HG03460 (cell line): ENCODE data around the gene ZNF428.
"Not testable (repeated sequence)": the region's sequence is repeated elsewhere in the genome, so short reads cannot be mapped to it uniquely, and the experiment has no call there.

Source experiments
- ATAC-seq: cut with Tn5 transposase; IDR thresholded peaks from one replicate; pipeline ENCODE4 v1.9.1; 2021; ENCODE audit not compliant: unreplicated experiment

The ZNF428 gene, protein sequence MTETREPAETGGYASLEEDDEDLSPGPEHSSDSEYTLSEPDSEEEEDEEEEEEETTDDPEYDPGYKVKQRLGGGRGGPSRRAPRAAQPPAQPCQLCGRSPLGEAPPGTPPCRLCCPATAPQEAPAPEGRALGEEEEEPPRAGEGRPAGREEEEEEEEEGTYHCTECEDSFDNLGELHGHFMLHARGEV

DNA sequence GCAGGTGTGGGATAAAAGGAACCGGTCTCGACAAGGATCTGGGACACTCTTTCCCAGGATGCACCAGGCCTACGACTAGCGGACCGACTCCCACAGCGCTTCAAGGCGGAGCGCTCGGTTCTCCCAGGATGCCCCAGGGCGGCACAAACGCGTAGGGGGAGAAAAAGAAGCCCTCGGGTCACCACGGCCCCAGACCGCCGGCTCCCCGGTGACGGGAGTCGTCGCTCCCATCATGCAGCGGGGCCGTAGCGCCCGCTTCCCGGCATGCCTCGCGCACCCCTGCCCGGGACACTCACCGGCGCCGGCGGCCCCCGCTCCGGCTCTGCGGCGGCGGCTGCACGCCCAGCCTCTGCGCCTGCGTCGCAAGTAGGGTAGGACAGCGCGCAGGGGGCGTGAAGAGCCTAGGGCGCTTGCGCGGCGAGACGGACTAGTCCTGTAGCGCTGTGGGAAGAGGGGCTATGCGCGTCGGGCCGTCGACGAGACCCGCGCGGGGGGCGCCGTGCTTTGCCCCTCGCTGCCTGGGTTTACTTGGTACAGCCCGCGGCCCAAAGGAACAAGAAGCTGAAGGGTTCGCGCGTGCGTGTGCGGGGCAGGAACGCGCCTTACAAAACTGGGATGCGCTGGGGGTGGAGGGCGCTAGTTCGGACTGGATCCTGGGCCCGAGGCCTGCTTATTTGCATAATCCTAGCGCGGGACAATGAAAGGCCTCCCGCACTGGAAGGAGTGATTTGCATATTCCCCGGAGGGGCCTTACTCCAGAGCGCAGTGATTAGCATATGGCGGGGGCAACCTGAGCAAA lies at the start of gene ZNF428:
Gene ZNF428, minus strand, starts transcription at position 368 of the 799 bp plus-strand sequence. CDS start 5,325 bp downstream, outside the sequence.
- ATAC-seq, result peak; percentile 72

DNA sequence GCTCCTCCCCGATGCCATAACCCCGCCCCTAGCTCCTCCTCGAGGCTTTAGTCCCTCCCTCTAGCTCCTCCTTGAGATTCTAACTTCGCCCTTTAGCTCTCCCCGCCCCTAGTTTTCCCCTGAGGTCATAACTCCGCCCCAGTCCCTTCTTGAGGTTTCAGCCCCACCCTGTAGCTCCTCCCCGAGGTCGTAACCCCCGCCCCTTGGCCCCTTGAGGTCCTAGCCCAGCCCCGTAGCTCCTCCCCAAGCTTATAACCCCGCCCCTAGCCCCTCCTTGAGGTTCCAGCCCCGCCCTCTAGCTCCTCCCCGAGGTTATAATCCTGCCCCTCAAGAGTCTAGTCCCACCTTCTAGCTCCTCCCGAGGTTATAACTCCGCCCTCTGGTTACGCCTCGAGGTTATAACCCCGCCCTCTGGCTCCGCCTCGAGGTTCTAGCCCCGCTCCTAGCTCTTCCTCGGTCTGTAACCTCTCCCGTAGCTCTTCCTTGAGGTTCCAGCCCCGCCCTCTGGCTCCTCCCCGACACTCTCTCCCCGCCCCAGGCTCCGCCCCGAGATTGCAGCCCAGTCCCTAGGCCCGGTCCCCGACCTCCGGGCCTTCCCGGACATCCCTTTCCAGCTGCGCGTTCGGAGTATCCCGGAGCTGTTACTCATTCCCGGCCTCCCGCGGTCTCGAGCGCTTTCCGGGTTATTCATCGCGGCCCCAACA lies 49.1 kb upstream of the ZNF428 start:
- ATAC-seq, result peak; percentile 84

- no peak for ATAC-seq
These were observed 48.5 kb upstream of the ZNF428 start for GRCh38 chr19:43667876-43668405.

DNA sequence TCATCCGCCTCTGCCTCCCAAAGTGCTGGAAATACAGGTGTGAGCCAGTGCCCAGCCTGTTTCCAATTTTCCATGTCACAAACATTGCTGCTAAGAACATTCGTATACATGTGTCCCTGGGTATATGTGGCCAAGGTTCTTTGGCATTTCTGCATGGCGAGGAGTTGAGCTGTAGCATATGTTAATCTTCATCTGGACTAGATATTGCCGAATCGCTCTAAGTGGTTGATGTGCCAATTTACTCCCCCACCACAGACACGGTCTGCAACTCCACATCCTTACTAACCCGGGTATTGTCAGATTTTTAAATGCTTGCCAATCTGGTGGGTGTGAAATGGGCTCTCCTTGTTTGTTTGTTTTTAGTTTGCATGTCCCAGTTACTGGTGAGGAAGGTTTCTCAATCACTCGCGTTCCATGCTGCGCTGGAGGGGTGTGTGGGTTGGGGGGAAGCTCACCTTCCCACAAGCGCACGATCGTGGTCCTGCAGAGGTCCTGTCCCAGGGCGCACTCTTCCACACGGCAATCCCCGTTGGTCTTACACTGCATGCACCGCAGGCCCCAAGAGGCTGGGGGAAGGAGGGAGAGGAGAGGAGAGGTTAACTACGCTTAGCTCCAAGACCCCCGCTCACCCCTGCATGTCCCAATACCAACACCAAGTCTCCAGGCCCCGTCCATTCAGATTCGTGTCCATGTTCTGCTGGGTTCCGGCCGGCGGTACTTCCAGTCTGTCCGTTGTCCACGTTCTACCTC lies 47.9 kb upstream of the ZNF428 start:
- no peak for ATAC-seq

GRCh38 chr19:43664018-43664417 lies 44.6 kb upstream of the ZNF428 start:
- ATAC-seq, result no peak

- no peak for ATAC-seq
These were observed 43.1 kb upstream of the ZNF428 start for GRCh38 chr19:43662487-43662886.

GRCh38 chr19:43660971-43661360 lies 41.5 kb upstream of the ZNF428 start:
- ATAC-seq, result no peak

GRCh38 chr19:43660301-43660970 lies 41.0 kb upstream of the ZNF428 start:
- no peak for ATAC-seq

DNA sequence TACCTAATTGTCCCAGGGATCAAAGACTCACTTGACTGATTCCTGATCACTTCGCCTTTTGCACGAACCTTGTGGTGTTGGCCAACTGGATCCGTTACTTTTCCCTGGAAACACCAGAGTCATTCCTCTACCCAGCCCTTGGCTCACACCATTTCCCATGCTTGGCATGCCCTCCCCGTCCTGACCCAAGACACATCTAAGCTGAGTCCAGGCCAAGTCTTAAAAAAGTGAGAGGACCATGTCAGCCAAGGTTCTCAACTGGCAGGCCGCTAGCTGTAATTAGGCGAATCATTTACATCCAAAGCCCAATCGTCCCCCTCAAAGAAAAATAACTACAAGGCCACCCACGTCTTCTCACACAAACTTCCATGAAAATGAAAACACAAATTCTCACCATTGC lies 39.1 kb upstream of the ZNF428 start:
- ATAC-seq, result no peak

DNA sequence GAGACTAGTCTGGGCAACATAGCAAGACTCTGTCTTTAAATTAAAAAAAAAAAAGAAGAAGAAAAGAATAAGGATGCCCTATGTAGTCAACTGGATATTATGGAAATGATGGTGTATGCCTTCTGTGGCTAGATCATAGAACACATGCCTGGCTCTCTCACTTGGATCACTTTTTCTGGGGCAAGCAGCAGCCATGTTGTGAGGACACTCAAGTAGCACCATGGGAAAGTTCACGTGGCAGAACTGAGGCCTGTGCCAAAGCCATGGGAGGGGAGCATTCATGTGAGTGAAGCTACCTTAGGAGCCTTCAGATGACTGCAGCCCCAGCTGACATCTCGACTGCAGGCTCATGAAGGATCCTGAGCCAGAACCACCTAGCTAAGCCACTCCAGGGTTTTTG lies 38.6 kb upstream of the ZNF428 start:
- no peak for ATAC-seq

GRCh38 chr19:43656436-43656835 lies 37.0 kb upstream of the ZNF428 start:
- no peak for ATAC-seq

GRCh38 chr19:43652546-43652874 lies 33.1 kb upstream of the ZNF428 start:
- no peak for ATAC-seq

- ATAC-seq, result no peak
These were observed 32.5 kb upstream of the ZNF428 start for GRCh38 chr19:43651758-43652545.

DNA sequence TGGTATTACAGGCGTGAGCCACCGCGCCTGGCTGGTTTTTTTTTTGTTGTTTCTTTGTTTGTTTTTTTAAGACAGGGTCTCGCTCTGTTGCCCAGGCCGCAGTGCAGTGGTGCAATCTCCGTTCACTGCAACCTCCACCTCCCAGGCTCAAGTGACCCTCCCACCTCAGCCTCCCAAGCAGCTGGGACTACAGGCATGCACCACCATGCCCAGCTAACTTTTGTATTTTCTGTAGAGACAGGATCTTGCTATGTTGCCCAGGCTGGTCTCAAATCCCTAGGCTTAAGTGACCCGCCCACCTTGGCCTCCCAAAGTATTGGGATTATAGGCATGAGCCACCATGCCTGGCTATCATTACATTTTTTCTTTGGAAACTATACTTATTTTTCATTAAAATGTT lies 30.8 kb upstream of the ZNF428 start:
- not testable (repeated sequence) for ATAC-seq

DNA sequence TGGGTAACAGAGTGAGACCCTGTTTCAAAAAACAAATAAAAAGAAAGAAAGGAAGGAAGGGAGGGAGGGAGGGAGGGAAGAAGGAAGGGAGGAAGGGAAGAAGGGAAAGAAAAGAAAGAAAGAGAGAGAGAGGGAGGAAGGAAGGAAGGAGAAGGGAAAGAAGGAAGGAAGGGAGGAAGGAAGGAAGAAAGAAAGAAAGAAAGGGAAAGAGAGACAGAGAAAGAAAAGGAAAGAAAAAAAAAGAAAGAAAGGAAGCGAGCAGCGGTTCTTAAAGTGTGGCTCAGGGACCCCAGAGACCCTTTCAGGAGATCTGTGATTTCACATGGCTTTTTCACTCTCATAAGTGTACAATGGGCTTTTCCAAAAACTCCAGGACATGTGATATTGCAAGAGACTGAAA lies 30.1 kb upstream of the ZNF428 start:
- ATAC-seq, result no peak

DNA sequence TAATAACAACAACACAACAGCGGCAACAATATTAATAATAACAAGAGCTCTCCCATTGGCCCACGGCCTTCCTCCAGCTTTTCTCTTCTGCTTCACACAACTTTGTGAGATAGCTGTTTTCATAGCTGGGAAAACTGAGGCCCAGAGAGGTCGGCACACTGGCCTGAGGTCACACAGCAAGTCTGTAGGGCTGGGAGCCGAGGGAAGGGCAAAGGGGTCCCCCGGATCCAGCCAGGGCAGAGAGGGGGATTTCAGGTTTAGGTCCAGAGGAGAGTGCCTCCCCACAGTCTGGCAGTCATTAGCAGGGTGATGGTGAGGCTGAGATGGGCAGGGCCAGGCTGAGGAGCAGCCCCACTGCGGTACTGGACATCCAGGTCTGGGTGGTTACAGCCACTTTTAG lies 29.2 kb upstream of the ZNF428 start:
- no peak for ATAC-seq

DNA sequence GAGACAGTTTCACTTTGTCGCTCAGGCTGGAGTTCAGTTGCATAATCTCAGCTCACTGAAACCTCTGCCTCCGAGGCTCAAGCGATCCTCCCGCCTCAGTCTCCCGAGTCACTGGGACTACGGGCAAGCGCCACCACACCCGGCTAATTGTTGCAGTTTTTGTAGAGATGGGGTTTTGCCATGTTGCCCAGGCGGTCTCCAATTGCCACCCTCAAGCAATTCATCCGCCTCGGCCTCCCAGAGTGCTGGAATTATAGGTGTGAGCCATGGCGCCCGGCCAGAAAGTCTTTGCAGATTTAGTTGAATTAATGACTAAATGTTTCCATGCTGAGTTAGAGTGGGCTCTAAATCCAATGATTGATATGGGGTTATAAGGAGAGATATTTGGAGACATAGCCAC lies 24.8 kb upstream of the ZNF428 start:
- ATAC-seq, result no peak

GRCh38 chr19:43643326-43643725 lies 23.9 kb upstream of the ZNF428 start:
- ATAC-seq, result no peak

- ATAC-seq, result no peak
These were observed 23.1 kb upstream of the ZNF428 start for GRCh38 chr19:43642531-43642930.

DNA sequence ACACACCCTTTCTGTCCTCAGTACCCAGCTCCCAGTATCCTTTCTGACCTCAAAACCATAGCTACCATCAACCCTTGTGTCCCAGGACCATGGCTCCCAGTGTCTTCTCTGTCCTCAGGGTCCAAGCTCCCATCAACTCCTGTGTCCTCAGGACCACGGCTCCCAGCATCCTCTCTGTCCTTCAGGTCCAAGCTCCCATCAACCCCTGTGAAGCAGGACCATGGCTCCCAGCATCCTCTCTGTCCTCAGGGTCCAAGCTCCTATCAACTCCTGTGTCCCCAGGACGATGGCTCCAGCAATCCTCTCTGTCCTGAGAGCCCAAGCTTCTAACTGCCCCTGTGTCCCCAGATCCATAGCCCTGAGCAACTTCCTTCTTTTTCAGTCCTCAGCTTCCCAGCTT lies 21.9 kb upstream of the ZNF428 start:
- ATAC-seq, result no peak
